ENCODE measurements around the gene ENPP1.

GRCh38 chr6:131804131-131804530 is 3.7 kb upstream of the ENPP1 start:
- TF ChIP-seq, protein P1, sequence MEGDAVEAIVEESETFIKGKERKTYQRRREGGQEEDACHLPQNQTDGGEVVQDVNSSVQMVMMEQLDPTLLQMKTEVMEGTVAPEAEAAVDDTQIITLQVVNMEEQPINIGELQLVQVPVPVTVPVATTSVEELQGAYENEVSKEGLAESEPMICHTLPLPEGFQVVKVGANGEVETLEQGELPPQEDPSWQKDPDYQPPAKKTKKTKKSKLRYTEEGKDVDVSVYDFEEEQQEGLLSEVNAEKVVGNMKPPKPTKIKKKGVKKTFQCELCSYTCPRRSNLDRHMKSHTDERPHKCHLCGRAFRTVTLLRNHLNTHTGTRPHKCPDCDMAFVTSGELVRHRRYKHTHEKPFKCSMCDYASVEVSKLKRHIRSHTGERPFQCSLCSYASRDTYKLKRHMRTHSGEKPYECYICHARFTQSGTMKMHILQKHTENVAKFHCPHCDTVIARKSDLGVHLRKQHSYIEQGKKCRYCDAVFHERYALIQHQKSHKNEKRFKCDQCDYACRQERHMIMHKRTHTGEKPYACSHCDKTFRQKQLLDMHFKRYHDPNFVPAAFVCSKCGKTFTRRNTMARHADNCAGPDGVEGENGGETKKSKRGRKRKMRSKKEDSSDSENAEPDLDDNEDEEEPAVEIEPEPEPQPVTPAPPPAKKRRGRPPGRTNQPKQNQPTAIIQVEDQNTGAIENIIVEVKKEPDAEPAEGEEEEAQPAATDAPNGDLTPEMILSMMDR (IDR thresholded peaks at IDR 0.05): no peak
- TF ChIP-seq POLR2A (IDR thresholded peaks at IDR 0.05): no peak

All from uterus (tissue), 2 donors.